ENCODE measurements around the gene LCE1B.
A peak's percentile ranks its signal among the peaks of the same experiment; 100 is the strongest.

GRCh38 chr1:152777510-152778137 is 34.1 kb upstream of the LCE1B start:
- TF ChIP-seq CTCF (IDR thresholded peaks at IDR 0.05) (peak in 1 of 4 donors; percentile 13), POLR2A (IDR thresholded peaks at IDR 0.05) (no peak)

Data from right lobe of liver (tissue), 4 donors.